IPS DF 4.7 (cell line): ENCODE data around the gene GPR146.

Experiments
- DNase-seq: peaks from one replicate; pipeline ENCODE4 v3.0.0-alpha.2; 2013; ENCODE audit warnings: low spot score; ENCODE audit errors: extremely low read depth

GPR146 gene

GRCh38 chr7:1091644-1092027 is 47.3 kb downstream of the GPR146 start:
- DNase-seq, result no peak

- DNase-seq, result no peak
Measured at GRCh38 chr7:1092161-1092632, 47.9 kb downstream of the GPR146 start.

GRCh38 chr7:1092806-1093501 is 48.6 kb downstream of the GPR146 start:
- DNase-seq, result no peak

- DNase-seq, result no peak
Measured at GRCh38 chr7:1093502-1093843, 49.1 kb downstream of the GPR146 start.

GRCh38 chr7:1093916-1094508 is 49.7 kb downstream of the GPR146 start:
- DNase-seq, result no peak

GRCh38 chr7:1094870-1095269 is 50.5 kb downstream of the GPR146 start:
- DNase-seq, result no peak

- DNase-seq, result no peak
Measured at GRCh38 chr7:1095621-1096155, 51.3 kb downstream of the GPR146 start.

- DNase-seq, result no peak
Measured at GRCh38 chr7:1096156-1097119, 52.1 kb downstream of the GPR146 start.

- no peak for DNase-seq
Measured at GRCh38 chr7:1097120-1097504, 52.8 kb downstream of the GPR146 start.

- no peak for DNase-seq
Measured at GRCh38 chr7:1098243-1099153, 54.2 kb downstream of the GPR146 start.

GRCh38 chr7:1099154-1099542 is 54.8 kb downstream of the GPR146 start:
- DNase-seq, result no peak

GRCh38 chr7:1099637-1100036 is 55.3 kb downstream of the GPR146 start:
- no peak for DNase-seq

GRCh38 chr7:1100386-1100785 is 56.0 kb downstream of the GPR146 start:
- DNase-seq, result no peak

- no peak for DNase-seq
Measured at GRCh38 chr7:1100834-1101562, 56.7 kb downstream of the GPR146 start.

GRCh38 chr7:1101563-1102431 is 57.5 kb downstream of the GPR146 start:
- no peak for DNase-seq

- no peak for DNase-seq
Measured at GRCh38 chr7:1103009-1103788, 58.9 kb downstream of the GPR146 start.

- no peak for DNase-seq
Measured at GRCh38 chr7:1103789-1104515, 59.6 kb downstream of the GPR146 start.
